HEK293 (cell line): ENCODE results near the gene DOCK9.

Experiments used
- BCL11A ChIP-seq: fragments of 450-650 bp; formaldehyde crosslinking; IDR thresholded peaks from 2 replicates; pipeline ENCODE4 v1.5.1; 2016; ENCODE audit warnings: low read depth, missing biosample characterization, missing genetic modification characterization
- SCRT1 ChIP-seq: fragments of 450-650 bp; formaldehyde crosslinking; IDR thresholded peaks from 2 replicates; pipeline ENCODE4 v1.5.1; 2016; ENCODE audit warnings: missing biosample characterization, missing genetic modification characterization, borderline replicate concordance
- YY1 ChIP-seq: fragments of 450-650 bp; formaldehyde crosslinking; IDR thresholded peaks from 2 replicates; pipeline ENCODE4 v1.5.1; 2018; ENCODE audit warnings: missing biosample characterization, missing genetic modification characterization
- ZNF239 ChIP-seq: fragments of 450-650 bp; formaldehyde crosslinking; IDR thresholded peaks from 2 replicates; pipeline ENCODE4 v1.5.1; 2016; ENCODE audit warnings: missing biosample characterization, missing genetic modification characterization
- ZNF394 ChIP-seq: fragments of 450-650 bp; formaldehyde crosslinking; IDR thresholded peaks from 2 replicates; pipeline ENCODE4 v1.5.1; 2016; ENCODE audit warnings: missing biosample characterization, missing genetic modification characterization, mild to moderate bottlenecking, moderate library complexity, borderline replicate concordance
- ZSCAN23 ChIP-seq: fragments of 450-650 bp; formaldehyde crosslinking; IDR thresholded peaks from 2 replicates; pipeline ENCODE4 v1.5.1; 2016; ENCODE audit warnings: missing biosample characterization, missing genetic modification characterization
- TF ChIP-seq, protein P1 (sequence below): fragments of 450-650 bp; formaldehyde crosslinking; IDR thresholded peaks from 2 replicates; pipeline ENCODE4 v1.5.1; 2016; ENCODE audit warnings: missing biosample characterization, missing genetic modification characterization
- TF ChIP-seq, protein P2 (sequence below): fragments of 450-650 bp; formaldehyde crosslinking; IDR thresholded peaks from 2 replicates; pipeline ENCODE4 v1.5.1; 2016; ENCODE audit warnings: missing biosample characterization, missing genetic modification characterization
- TF ChIP-seq, protein P3 (sequence below): fragments of 450-650 bp; formaldehyde crosslinking; IDR thresholded peaks from 2 replicates; pipeline ENCODE4 v1.5.1; 2016; ENCODE audit warnings: missing biosample characterization, missing genetic modification characterization, low read depth
- TF ChIP-seq, protein P4 (sequence below): fragments of 450-650 bp; formaldehyde crosslinking; IDR thresholded peaks from 2 replicates; pipeline ENCODE4 v1.5.1; 2017; ENCODE audit warnings: missing biosample characterization, missing genetic modification characterization
- TF ChIP-seq, protein P5 (sequence below): fragments of 450-650 bp; formaldehyde crosslinking; IDR thresholded peaks from 2 replicates; pipeline ENCODE4 v1.5.1; 2016; ENCODE audit warnings: missing biosample characterization, missing genetic modification characterization, borderline replicate concordance
- TF ChIP-seq, protein P6 (sequence below): fragments of 450-650 bp; formaldehyde crosslinking; IDR thresholded peaks from 2 replicates; pipeline ENCODE4 v1.5.1; 2016; ENCODE audit warnings: missing biosample characterization, missing genetic modification characterization

DNA sequence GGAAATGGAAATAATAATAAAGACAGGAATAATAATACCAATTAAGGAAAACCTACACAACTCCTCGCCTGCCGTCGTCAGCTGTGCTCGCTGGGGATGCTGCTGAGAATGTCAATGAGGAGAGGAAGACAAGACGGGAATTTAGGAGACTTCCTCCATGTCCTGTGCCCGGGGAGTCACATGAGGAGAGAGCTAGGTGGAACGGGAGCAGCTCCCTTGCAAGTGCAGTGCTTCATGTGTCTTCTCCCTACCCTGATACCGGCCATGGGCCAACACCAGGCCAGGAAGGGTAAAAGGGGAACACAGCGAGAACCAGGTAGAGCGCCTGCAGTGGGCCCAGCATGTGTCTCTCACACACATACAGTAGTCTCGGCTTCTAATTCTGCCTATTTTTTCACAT is 11.8 kb downstream of the DOCK9 start:
- TF ChIP-seq YY1 = no peak
- TF ChIP-seq, protein P1, sequence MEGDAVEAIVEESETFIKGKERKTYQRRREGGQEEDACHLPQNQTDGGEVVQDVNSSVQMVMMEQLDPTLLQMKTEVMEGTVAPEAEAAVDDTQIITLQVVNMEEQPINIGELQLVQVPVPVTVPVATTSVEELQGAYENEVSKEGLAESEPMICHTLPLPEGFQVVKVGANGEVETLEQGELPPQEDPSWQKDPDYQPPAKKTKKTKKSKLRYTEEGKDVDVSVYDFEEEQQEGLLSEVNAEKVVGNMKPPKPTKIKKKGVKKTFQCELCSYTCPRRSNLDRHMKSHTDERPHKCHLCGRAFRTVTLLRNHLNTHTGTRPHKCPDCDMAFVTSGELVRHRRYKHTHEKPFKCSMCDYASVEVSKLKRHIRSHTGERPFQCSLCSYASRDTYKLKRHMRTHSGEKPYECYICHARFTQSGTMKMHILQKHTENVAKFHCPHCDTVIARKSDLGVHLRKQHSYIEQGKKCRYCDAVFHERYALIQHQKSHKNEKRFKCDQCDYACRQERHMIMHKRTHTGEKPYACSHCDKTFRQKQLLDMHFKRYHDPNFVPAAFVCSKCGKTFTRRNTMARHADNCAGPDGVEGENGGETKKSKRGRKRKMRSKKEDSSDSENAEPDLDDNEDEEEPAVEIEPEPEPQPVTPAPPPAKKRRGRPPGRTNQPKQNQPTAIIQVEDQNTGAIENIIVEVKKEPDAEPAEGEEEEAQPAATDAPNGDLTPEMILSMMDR (tag by site-specific recombination) = no peak
- TF ChIP-seq, protein P2, sequence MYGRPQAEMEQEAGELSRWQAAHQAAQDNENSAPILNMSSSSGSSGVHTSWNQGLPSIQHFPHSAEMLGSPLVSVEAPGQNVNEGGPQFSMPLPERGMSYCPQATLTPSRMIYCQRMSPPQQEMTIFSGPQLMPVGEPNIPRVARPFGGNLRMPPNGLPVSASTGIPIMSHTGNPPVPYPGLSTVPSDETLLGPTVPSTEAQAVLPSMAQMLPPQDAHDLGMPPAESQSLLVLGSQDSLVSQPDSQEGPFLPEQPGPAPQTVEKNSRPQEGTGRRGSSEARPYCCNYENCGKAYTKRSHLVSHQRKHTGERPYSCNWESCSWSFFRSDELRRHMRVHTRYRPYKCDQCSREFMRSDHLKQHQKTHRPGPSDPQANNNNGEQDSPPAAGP = no peak
- TF ChIP-seq, protein P3, sequence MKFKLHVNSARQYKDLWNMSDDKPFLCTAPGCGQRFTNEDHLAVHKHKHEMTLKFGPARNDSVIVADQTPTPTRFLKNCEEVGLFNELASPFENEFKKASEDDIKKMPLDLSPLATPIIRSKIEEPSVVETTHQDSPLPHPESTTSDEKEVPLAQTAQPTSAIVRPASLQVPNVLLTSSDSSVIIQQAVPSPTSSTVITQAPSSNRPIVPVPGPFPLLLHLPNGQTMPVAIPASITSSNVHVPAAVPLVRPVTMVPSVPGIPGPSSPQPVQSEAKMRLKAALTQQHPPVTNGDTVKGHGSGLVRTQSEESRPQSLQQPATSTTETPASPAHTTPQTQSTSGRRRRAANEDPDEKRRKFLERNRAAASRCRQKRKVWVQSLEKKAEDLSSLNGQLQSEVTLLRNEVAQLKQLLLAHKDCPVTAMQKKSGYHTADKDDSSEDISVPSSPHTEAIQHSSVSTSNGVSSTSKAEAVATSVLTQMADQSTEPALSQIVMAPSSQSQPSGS (tag by site-specific recombination) = no peak
- TF ChIP-seq, protein P4, sequence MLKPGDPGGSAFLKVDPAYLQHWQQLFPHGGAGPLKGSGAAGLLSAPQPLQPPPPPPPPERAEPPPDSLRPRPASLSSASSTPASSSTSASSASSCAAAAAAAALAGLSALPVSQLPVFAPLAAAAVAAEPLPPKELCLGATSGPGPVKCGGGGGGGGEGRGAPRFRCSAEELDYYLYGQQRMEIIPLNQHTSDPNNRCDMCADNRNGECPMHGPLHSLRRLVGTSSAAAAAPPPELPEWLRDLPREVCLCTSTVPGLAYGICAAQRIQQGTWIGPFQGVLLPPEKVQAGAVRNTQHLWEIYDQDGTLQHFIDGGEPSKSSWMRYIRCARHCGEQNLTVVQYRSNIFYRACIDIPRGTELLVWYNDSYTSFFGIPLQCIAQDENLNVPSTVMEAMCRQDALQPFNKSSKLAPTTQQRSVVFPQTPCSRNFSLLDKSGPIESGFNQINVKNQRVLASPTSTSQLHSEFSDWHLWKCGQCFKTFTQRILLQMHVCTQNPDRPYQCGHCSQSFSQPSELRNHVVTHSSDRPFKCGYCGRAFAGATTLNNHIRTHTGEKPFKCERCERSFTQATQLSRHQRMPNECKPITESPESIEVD (tag by site-specific recombination) = no peak
- TF ChIP-seq BCL11A (tag by site-specific recombination) = no peak
- TF ChIP-seq, protein P5, sequence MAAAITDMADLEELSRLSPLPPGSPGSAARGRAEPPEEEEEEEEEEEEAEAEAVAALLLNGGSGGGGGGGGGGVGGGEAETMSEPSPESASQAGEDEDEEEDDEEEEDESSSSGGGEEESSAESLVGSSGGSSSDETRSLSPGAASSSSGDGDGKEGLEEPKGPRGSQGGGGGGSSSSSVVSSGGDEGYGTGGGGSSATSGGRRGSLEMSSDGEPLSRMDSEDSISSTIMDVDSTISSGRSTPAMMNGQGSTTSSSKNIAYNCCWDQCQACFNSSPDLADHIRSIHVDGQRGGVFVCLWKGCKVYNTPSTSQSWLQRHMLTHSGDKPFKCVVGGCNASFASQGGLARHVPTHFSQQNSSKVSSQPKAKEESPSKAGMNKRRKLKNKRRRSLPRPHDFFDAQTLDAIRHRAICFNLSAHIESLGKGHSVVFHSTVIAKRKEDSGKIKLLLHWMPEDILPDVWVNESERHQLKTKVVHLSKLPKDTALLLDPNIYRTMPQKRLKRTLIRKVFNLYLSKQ (tag by site-specific recombination) = no peak
- TF ChIP-seq ZNF394 = no peak
- TF ChIP-seq SCRT1 (tag by site-specific recombination) = no peak
- TF ChIP-seq ZSCAN23 (tag by site-specific recombination) = no peak
- TF ChIP-seq, protein P6, sequence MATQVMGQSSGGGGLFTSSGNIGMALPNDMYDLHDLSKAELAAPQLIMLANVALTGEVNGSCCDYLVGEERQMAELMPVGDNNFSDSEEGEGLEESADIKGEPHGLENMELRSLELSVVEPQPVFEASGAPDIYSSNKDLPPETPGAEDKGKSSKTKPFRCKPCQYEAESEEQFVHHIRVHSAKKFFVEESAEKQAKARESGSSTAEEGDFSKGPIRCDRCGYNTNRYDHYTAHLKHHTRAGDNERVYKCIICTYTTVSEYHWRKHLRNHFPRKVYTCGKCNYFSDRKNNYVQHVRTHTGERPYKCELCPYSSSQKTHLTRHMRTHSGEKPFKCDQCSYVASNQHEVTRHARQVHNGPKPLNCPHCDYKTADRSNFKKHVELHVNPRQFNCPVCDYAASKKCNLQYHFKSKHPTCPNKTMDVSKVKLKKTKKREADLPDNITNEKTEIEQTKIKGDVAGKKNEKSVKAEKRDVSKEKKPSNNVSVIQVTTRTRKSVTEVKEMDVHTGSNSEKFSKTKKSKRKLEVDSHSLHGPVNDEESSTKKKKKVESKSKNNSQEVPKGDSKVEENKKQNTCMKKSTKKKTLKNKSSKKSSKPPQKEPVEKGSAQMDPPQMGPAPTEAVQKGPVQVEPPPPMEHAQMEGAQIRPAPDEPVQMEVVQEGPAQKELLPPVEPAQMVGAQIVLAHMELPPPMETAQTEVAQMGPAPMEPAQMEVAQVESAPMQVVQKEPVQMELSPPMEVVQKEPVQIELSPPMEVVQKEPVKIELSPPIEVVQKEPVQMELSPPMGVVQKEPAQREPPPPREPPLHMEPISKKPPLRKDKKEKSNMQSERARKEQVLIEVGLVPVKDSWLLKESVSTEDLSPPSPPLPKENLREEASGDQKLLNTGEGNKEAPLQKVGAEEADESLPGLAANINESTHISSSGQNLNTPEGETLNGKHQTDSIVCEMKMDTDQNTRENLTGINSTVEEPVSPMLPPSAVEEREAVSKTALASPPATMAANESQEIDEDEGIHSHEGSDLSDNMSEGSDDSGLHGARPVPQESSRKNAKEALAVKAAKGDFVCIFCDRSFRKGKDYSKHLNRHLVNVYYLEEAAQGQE (tag by site-specific recombination) = no peak
- no peak for TF ChIP-seq ZNF239 (tag by site-specific recombination)
